ENCODE results near the gene HK2. TPM values are rescaled to one million over a fixed set of nuclear protein-coding genes. Genes with fewer than 3 reads are reported as not detected.

HK2 gene
- total RNA-seq, 2 donors from 2014 or later: 1.3 to 9.2 TPM

DNA sequence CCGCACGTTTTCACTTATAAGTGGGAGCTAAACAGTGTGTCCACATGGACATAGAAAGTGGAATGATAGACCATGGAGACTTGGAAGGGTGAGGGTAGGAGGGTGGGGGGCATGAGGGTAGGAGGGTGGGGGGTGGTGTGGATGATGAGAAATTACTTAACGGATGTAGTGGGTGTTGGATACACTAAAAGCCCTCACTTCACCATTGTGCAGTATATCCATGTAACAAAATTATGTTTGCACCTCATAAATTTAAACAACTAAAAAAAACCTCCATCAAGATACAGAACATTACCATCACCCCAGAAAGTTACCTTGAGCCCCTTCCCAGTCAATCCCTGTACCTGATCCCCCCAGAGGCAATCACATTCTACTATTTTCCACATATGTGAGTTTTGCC is 26.2 kb downstream of the HK2 start:
- no peak overlapping the region for H3K4me3 ChIP-seq
- TF ChIP-seq CTCF (IDR thresholded peaks at IDR 0.05) (no peak), POLR2A (IDR thresholded peaks at IDR 0.05) (no peak)
- H3K9me3 ChIP-seq: no peaks in the 10 kb centered on the region
- no peaks in the 10 kb centered on the region for H3K27me3 ChIP-seq
- ATAC-seq (no peak), DNase-seq (no peak)
- no peaks in the 10 kb centered on the region for H3K36me3 ChIP-seq (replicated peaks in 1 of 2; ENCODE audit: insufficient read depth in 1 of 2, low read depth in 2 of 2)
- no peak overlapping the region for H3K27ac ChIP-seq
- intact Hi-C loops (cut with DNase I): no loop called here
- 87 to 92% methylated on average over 3 of the region's 3 CpGs for WGBS, 2 donors
- H3K4me1 ChIP-seq: peaks cover 25% of the 10 kb centered on the region

- DNase-seq (no peak), ATAC-seq (no peak)
- Histone ChIP-seq H3K27ac (no peak overlapping the region), H3K9me3 (no peaks in the 10 kb centered on the region), H3K4me1 (peaks cover 25% of the 10 kb centered on the region), H3K4me3 (no peak overlapping the region), H3K27me3 (no peaks in the 10 kb centered on the region), H3K36me3 (replicated peaks in 1 of 2; ENCODE audit: insufficient read depth in 1 of 2, low read depth in 2 of 2) (no peaks in the 10 kb centered on the region)
- intact Hi-C loops (cut with DNase I): no loop called here
- TF ChIP-seq CTCF (IDR thresholded peaks at IDR 0.05) (no peak), POLR2A (IDR thresholded peaks at IDR 0.05) (no peak)
- 38 to 39% methylated on average over 3 of the region's 3 CpGs for WGBS, 2 donors
Measured at GRCh38 chr2:74860521-74860920, 26.6 kb downstream of the HK2 start.

- no peak for ATAC-seq
- no peaks in the 10 kb centered on the region for H3K9me3 ChIP-seq
- no peak overlapping the region for H3K4me3 ChIP-seq
- no peaks in the 10 kb centered on the region for H3K36me3 ChIP-seq (replicated peaks in 1 of 2; ENCODE audit: insufficient read depth in 1 of 2, low read depth in 2 of 2)
- 86 to 93% methylated on average over 5 of the region's 5 CpGs for WGBS, 2 donors
- no peaks in the 10 kb centered on the region for H3K27me3 ChIP-seq
- intact Hi-C loops (cut with DNase I): no loop called here
- H3K27ac ChIP-seq: no peak overlapping the region
- DNase-seq: no peak
- TF ChIP-seq CTCF (IDR thresholded peaks at IDR 0.05): no peak
- H3K4me1 ChIP-seq: peaks cover 25% of the 10 kb centered on the region
Measured at GRCh38 chr2:74861531-74861930, 27.6 kb downstream of the HK2 start.

- Histone ChIP-seq H3K4me1 (peaks cover 25% of the 10 kb centered on the region), H3K27ac (no peak overlapping the region), H3K9me3 (no peaks in the 10 kb centered on the region), H3K4me3 (no peak overlapping the region), H3K27me3 (no peaks in the 10 kb centered on the region), H3K36me3 (replicated peaks in 1 of 2; ENCODE audit: insufficient read depth in 1 of 2, low read depth in 2 of 2) (no peaks in the 10 kb centered on the region)
- DNase-seq (no peak), ATAC-seq (no peak)
- intact Hi-C loops (cut with DNase I): no loop called here
- WGBS, 2 donors: 62 to 71% methylated on average over 17 of the region's 17 CpGs
- TF ChIP-seq CTCF (IDR thresholded peaks at IDR 0.05) (no peak), POLR2A (IDR thresholded peaks at IDR 0.05) (no peak)
Measured at GRCh38 chr2:74862020-74862964, 28.4 kb downstream of the HK2 start.

- no peaks in the 10 kb centered on the region for H3K27me3 ChIP-seq
- intact Hi-C loops (cut with DNase I): no loop called here
- no peak for TF ChIP-seq POLR2A (IDR thresholded peaks at IDR 0.05)
- no peak for TF ChIP-seq CTCF (IDR thresholded peaks at IDR 0.05)
- ATAC-seq (no peak), DNase-seq (no peak)
- no peak overlapping the region for H3K4me3 ChIP-seq
- H3K4me1 ChIP-seq: peaks cover 40% of the 10 kb centered on the region
- no peaks in the 10 kb centered on the region for H3K9me3 ChIP-seq
- H3K36me3 ChIP-seq (replicated peaks in 1 of 2; ENCODE audit: insufficient read depth in 1 of 2, low read depth in 2 of 2): no peaks in the 10 kb centered on the region
- H3K27ac ChIP-seq: no peak overlapping the region
- 53 to 74% methylated on average over 3 of the region's 3 CpGs for WGBS, 2 donors
Measured at GRCh38 chr2:74863802-74864248, 29.9 kb downstream of the HK2 start.
